ENCODE measurements around the gene PTPRJ.

PTPRJ gene

DNA sequence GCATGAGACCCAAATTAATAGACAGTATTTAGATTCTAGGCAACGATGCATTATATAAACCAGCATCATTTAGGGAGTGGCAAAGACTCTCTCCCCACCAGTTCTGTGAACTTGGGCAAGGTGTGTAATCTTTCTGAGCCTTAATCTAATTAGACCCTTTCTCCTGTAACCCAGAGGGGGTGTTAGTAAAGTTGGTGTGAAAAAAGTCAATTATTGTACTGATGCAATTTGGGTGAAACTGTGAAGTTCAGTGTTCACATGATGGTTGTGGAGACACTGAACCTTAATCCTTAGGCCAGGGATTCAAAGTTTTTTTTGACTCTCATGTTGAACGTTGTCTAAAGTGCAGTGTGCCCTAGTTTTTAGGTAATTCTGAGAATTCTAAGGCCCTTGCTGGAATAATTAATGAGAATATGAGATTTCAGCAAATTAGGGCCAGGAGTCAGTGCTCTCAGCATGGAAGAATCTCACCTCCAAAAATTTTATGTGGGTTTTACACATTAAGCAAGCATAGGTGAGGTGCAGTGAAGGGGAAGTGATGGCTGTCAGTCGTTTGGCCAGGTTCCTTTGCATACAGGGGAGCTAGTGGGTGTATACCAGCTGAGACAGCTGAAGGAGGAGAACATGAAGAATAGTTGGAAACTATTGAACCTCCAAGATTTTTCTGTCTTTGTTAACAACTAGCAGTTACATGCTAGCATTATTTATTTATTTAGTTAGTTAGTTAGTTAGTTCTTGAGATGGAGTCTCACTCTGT lies 94.2 kb downstream of the PTPRJ start:
- no peak for DNase-seq

DNA sequence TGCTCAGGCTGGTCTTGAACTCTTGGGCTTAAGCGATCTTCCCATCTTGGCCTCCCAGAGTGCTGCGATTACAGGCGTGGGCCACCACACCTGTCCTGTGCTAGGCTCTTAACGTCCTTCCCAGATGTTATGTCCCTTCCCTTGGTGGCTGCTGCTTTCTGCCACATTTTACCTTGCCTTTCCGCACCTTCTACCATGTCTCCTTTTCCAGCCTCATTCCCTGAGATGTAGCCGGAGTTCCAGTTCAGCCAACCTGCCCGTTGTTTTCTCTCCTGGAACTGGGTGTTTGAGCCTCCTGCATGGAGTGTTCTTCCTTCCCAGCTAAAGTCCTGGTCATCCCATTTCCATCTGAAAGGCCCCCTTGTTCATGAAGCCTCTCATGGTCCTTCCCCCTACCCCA lies 95.3 kb downstream of the PTPRJ start:
- no peak for DNase-seq

DNA sequence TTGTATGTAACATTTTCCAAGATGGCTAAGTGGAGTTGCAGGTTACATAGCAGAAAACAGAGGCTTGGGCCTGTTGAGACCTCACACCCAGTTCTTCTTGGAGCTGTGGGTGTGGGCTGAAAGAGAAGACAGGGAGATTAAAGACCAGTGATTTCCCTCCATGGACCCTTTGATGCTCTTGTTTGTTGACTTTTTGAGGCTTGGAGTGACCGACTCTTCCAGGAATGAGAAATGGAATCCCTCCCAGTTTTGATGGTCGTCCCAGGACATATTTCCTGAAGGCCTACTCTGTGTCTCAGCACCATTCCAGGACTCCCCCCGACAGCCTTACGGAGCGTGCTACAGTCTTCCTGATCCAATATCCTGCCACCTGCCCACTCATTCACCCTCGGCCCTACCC lies 96.9 kb downstream of the PTPRJ start:
- DNase-seq = no peak

DNA sequence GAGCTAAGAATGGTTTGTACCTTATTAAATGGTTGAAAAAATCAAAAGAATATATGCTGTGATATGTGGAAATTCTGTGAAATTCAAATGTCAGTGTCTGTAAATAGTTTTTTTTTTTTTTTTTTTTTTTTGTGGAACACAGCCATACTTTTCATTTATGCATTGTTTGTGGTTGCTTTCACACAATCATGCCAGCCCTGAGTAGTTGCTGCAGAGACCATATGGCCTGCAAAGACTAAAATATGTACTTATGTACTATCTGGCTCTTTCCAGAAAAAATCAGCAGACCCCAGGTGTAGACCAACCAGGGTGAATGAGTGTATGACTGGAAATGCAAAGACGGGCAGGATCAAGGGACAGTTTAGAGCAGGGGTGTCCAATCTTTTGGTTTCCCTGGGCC lies 98.3 kb downstream of the PTPRJ start:
- no peak for DNase-seq

DNA sequence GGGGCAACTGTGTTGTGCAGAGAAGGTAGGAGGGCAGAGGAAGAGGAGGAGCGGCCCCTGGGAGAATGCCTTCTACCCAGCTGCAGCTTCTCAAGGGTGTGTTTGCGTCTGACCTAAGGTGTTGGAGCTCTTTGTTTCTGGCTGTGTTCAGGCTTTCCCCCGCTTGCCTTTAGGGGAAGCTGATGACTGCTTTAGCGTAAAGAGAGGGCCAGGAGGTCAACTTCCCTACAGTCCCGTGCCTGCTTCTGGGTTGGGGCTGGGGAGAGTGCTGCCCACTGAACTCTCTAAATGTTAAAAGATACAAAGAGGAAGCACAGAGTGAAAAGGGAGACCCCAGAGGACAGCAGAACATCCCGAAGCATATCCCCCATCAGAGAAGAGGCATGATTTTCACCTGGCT lies 99.2 kb downstream of the PTPRJ start:
- no peak for DNase-seq

DNA sequence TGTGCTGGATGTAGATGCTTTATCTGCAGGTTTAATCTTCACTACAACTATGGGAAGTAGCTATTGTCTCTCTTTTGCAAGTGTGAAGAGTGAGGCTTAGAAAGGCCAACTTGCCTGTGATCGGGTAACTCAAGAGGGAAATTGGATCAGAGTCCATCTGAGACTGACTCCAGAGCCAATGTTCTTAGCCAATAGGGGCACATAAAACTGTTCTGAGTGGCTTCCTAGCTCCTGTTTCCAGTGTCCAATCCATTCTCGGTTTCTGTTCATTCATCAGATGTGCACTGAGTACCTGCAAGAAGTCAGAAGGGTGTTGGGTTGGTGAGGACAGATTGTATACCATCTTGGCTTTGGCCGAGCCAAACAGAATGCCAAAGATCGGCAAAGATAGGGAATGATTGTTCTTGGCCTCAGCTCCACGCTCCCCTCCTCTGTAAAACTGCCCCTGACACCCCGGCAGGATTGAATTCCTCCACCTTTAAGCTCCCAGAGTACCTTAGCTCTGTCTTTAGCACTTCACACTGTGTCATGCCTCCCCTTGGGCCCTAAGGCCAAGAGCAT lies 100.0 kb downstream of the PTPRJ start:
- DNase-seq = no peak

DNA sequence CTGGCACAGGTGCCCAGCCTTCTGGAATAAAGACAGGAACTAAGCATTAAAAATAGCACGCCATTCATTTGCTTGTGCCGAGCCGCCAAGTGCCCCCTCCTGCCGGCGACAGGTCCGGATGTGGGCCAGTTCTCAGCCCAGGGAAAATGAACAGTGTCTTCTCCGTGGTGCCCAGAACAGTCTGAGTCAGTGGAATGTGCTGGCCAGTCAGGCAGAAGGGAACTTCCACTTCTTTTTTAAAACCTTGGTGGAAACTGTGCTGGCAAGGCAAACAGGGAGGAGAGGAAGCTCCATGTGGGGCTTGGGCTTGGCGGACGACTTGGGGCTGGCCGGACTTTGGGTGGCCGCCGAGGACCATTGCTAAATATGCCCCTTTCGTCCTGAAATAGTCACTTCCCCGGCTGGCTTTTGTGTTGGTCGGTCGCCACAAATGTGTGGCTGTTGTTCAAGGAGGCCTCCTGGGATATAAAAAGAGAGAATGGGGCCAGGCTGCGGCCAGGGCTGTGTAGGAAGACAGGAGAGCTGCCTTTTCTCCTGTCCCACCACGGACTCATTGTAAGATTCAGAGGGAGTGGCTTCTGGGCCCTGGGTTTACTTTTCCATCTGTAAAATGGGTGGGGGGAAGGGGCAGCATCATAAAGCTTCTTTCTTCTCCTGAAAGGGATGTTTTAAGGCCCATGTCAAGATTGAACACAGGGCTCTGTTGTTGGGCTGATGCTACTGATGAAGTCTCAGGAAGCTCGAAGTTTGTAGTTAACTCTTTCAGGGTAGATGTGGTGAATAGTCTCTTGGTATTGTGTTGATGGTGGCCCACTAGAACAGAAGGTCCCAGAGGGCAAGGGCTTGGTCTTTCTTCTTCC lies 101.0 kb downstream of the PTPRJ start:
- DNase-seq = peak; percentile 54 to 66

DNA sequence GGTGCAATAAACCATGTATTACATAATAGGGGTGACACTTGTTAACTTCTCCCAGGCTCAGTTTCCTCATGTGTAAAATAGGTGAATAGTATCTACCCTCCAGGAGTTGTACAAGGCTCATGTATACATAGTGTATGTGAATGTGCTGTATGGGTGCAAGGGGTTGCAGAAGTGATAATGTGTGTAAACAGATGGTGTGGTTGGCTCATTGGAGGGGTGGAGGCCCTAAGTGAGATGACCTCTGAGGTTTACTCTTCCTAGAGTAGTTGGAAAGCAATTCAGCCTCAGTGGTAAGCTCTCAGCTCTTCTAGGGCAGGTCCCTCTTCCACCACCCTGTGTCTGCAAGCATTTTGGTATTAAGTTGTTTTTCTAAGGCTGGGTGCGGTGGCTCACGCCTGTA lies 102.4 kb downstream of the PTPRJ start:
- DNase-seq = no peak

DNA sequence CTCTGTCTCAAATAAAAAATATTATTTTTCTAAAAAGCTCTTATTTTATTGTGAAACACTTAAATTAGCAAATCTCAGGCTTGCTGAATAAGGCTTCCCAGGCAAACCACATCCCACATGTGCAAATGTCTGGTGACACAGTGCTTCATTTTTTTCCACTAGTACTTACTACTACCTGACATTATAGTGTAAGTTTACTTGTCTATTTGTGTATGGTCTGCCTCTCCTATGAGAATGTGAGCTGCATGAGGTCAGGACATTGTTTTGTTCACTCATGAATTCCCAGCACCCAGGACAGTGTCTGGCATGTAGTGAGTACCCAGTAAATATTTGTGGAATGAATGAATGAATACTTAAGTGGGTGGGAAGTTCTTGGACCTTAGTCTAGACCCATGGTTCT lies 103.1 kb downstream of the PTPRJ start:
- no peak for DNase-seq

DNA sequence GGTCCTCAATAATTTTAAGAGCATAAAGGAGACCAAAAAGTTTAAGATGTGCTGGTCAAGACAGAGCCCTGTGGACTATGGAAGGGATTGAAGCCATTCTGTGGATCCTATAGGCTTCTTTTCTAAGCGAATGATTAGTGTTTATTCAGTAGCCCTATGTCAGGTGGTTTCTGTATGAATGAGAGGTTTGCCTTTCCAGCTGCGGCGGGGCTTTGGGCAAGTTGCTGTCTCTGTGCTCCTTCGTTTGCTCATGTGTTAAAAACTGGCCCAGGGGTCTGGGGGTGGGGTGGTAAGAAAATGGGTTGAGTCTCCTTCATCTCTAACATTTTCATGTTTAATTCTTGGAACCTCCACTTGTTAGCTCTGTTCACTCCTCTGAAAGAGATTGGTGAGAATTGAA lies 105.3 kb downstream of the PTPRJ start:
- no peak for DNase-seq

DNA sequence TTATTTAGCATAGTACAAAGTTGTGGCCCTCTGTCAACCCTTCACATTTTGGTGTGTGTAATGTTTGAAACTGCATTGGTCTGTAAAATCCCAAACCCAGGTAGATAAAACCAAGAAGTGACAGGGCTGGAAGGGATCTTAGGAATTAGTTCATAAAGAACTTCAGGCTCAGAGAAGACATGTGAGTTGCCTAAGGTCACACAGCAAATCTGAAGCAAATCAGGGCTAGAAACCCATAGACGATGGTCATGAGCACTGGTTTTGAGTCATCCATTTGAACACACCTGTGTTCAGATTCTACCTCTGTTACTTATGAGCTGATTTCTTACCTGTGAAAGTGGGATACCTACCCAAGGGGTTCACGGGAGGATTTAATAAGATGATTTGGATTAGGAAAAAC lies 107.1 kb downstream of the PTPRJ start:
- no peak for DNase-seq

DNA sequence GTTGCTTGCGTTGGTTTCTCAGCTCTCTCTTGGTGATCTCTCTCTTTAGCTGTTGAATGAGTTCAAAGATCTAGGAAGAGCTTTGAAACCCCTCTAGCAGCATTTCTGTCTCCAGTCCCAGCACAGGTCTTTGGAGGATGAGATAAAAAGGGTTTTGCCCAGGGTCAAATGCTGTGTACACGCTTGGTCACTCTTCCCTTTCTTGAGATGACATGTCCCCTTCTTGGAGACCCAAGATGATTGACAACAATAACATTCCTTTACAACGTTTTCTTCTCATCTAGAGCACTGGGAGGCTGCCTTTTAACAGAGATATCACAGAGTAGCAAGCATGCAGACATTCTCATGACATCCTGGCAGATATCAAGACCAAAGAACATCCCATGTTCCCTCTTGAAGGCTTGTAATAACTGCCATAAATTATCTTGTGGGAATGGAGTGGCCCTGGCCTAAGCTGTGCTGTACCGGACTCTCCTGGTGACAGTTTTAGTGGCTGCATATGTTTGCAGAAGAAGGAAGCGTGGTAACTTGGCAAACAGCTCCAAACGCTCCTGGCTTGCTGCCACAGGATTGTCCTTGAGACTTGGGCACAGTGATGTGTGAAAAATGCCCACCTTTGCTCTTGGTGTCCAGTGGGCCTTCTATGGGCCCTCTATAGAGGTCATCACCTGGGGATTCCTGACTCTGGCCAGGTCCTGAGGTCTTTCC lies 107.8 kb downstream of the PTPRJ start:
- DNase-seq = no peak

DNA sequence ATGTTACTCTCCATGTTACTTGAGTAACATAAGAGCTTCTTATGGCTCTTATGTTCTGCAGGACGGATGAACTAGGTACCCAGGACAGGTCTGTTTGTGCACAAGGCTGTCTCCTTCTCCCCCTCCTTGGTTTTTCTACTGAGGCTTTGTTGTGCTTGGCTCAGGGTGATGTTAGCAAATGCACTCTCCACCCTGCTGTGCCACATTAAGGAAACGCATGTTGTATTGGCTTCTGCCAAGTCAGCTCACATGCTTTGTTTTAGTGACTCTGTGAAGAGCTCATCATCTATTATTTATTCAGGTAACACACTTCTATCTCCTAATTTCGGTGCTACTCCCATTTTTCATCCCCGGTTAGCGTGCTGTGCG lies 108.3 kb downstream of the PTPRJ start:
- DNase-seq = peak in 1 of 2 experiments; percentile 11

DNA sequence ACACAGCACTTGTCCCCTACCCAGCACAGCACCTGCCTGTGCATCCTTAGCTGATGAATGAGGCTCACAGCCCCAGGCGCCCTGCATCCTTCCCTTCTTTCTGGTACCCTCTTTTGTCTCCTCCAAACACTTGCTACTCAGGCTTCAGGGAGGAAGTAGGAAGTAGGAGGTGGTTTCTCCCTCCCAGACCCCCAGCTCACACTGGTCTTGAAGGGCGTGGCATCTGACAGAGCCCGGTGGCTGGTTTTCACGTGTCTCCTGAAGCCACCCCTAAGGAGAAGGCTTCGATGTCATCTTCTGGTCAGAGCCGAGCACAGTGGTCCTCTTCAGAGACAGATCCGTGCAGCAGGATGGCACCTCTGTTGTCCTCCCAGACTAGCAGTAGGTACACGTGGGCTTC lies 109.8 kb downstream of the PTPRJ start:
- no peak for DNase-seq

DNA sequence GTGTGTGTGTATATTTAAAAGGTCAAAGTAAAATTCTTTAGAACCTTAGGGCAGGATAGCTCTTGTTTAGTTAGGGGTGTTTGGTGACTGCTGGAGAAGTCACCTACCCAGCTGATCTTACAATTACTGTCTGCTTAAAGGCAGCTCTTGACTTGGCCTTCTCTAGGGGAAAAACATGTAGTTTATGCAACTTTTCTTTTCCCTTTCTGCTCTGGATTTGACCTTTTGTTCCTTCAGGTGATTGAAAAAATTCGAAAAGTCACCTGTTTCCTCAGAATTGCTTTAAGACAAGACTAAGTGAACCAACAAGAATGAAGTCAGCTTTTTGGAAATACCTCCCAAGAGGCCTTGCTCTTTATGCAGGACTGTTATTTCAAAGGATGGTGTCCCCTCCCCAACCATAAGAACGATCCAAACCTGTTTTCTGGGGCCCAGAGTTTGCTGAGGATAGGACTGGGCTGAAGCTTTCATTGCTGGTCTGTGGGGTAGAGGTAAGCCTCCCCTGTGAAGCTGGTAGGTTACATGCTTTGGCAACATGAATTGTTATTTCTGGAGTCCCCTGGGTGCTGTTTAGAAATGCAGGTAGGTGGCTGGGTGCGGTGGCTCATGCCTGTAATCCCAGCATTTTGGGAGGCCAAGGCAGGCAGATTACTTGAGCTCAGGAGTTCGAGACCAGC lies 111.2 kb downstream of the PTPRJ start:
- DNase-seq = no peak

DNA sequence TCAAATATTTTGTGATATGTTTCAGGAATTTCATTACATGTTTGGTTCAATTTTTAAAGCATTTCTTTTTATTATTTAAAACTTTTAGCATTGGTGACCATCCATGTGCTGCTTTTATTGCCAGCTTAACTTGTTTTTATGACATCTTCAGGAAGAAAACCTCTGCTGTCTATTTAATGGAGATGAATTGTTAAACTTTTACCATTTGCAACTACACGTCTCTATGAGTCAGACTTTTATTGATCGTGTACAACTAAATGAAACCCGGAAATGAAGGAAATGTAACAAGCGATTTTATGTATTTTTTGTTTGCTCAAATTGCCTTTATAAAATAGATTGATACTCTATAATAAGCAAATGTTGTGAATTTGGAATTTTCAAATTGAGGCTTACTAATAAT lies 113.0 kb downstream of the PTPRJ start:
- DNase-seq = no peak

DNA sequence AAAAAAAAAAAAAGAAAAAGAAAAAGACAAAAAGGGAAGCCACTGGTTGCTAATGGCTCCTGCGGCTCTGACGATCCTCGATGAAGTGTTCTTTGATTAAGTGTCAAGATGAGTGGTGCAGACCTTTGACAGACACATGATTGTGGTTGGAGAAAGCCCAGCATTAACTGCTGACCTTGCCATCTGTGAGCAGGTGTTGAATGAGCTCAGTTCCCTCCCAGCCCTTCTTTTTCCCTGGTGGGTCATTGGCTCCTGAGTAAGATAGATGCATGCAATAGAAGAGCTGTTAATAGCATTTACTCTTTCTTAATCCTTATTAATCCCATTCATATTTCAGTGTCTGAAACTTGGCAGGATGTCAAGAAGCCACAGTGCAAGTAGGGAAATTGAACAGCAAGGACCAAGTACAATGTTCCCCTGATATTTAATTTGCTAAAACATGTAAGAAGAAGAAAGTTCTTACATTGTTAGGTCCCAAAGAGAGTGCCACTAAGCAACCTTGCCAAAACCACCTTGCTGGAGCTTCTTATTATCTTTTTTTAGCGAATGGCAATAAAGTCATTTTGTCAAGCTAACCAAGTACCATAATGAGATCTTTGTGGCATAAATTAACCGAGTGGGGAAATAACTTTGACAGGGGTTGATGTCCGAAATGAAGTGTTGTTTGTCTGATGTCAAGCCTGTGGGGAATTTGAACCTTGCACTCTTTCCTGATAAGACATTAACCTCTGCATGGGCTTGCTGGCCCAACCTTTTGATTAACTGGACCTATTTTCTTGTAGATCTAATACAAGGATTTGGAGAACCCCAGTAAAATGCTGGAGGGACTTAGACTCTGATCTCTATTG lies 113.7 kb downstream of the PTPRJ start:
- no peak for DNase-seq

DNA sequence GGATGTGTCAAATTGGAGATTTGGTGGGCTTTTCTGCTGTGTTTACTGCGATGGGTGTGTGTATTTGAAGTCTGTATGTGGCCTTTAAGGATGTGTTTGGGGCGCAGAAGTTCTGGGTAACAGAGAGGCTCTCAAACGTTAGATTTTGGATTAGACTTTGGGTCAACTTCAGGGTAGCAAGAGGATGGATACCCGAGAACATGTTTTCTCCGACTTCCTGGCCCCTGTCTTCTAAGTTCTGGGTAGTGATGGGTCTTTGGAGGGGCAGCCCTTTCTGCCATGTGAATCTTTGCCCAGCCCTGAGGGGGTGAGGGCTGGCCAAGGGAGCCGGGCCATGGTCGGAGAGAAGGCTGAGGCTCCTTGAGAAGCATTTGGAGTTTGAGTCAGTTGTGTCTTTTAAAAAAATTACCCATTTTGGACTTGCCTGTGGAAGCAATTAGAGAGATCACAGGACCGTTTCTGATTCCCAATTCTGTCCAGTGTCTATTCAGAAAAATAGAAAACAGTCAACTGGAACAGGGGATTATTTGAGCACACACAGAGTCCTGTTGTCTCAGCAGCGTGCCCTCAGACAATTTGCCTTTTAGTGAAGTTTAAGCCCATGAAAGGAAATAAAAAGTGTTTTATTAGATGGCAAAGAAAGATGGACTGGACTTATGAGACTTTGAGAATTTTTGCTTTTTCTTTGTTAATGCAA lies 114.4 kb downstream of the PTPRJ start:
- DNase-seq = no peak

DNA sequence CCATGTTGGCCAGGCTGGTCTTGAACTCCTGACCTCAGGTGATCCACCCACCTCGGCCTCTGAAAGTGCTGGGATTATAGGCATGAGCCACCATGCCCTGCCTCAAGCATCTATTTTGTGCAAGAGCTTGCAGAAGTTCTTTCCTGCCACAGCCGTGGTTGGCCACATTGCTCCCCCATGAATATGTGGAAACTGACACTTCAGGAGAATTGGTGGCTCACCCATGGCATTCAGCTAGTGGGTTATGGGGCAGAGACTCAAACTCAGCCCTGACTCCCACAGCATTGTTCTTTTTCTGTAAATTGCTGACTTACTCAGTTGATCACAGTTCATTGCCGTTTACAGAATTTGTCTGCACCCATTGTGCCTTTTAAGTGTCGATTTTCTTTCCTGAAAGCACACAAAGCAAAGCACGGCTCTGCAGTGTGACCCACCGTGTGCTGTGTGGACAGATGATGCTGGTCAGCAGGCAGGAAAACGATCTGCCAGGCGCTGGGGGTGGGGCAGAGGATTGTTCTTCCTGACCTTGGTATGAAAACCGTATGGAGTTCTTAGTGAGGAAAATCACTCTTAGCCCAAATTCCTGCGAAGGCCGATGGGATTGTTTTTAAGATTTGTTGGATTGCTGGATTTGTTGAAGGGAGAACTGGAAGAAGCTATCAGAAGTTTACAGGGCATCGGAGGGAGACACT lies 115.6 kb downstream of the PTPRJ start:
- no peak for DNase-seq

All from cerebellar nuclear complex (tissue), 1 donor.